ENCODE results near the gene GULP1.

The GULP1 gene

DNA sequence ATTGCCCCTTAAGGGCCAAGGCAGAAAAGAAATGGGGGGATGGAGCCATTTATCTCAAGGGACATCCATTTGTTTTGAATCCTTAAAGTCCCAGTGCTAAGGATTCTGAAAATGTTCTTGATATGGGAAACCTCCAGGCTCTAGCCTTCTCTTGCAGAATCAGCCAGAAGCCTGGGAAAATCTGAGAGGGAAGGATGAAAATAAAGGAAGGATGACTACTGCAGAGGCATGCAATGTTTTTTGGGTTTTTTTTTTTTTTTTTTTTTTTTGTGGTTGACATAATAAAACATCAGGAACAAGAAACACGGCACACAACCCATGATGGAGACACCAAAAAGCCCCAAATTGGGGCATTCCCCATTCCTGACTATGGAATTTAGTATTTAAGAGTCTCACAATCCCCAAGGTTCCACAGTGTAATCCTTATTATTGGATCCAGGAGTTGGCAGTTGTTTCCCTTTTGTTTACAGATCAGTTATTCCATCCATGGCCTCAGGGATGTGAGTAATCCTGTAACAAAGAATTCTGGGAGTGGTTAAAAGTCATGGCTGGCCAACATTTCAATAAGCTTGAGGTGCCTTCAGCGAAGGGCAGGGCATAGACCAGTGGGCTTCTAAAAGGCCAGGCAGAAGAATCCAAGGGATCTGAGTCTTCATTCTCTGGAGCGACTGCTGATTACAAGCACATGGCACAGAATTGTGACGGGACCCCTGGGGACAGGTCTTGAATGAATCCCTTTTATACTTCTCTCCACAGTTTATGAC is 337.5 kb downstream of the GULP1 start:
- Histone ChIP-seq H3K9me3 (ENCODE audit: severe bottlenecking) (no peaks in the 10 kb centered on the region), H3K36me3 (ENCODE audit: low read depth) (no peaks in the 10 kb centered on the region), H3K4me1 (ENCODE audit: insufficient read depth, poor library complexity, severe bottlenecking) (no peaks in the 10 kb centered on the region), H3K27me3 (ENCODE audit: insufficient read depth, poor library complexity, severe bottlenecking) (no peaks in the 10 kb centered on the region), H3K27ac (ENCODE audit: poor library complexity, severe bottlenecking) (no peak overlapping the region), H3K4me3 (ENCODE audit: severe bottlenecking) (no peak overlapping the region)
- TF ChIP-seq, protein P1, sequence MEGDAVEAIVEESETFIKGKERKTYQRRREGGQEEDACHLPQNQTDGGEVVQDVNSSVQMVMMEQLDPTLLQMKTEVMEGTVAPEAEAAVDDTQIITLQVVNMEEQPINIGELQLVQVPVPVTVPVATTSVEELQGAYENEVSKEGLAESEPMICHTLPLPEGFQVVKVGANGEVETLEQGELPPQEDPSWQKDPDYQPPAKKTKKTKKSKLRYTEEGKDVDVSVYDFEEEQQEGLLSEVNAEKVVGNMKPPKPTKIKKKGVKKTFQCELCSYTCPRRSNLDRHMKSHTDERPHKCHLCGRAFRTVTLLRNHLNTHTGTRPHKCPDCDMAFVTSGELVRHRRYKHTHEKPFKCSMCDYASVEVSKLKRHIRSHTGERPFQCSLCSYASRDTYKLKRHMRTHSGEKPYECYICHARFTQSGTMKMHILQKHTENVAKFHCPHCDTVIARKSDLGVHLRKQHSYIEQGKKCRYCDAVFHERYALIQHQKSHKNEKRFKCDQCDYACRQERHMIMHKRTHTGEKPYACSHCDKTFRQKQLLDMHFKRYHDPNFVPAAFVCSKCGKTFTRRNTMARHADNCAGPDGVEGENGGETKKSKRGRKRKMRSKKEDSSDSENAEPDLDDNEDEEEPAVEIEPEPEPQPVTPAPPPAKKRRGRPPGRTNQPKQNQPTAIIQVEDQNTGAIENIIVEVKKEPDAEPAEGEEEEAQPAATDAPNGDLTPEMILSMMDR (IDR thresholded peaks at IDR 0.05; ENCODE audit: poor library complexity, severe bottlenecking): no peak
- DNase-seq (ENCODE audit: low spot score) (no peak), ATAC-seq (ENCODE audit: low read depth) (peak; percentile 77)

DNA sequence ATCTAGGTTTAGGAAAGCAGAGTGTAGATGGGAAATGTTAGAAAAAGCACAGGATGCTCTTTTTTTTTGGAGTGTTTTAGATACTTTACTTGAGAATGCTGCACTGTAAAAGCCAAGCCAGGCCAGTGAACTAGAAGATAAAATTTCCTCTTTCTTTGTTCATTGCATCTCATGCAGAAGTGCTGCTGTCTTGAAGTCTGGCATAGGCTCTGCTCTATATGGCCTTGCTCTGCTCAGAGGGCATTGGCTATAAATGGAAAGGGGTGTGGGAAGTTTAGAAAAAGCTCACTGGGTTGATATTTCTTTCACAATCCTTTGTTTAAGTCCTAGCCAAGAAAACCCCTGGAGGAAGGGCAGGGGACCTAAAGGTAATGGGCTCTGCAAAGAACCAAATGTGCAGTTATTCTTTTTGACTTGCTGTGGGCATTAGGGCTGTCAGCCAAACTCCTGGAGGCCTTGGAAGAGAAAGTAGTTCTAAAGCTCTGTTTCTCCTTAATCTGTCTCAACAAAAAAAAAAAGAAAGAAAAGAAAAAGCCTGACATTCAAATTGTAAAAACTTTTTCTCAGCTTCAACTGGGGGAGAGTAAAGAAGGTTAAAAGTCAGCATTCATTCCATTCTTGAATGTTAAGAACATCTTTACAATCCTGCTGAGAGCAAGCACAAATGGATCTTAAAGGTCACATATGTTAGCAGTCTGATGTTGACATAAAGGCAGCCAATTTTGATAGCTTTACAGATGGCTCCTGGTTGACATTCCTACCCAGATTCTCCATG is 338.3 kb downstream of the GULP1 start:
- Histone ChIP-seq H3K27me3 (ENCODE audit: insufficient read depth, poor library complexity, severe bottlenecking) (no peaks in the 10 kb centered on the region), H3K4me1 (ENCODE audit: insufficient read depth, poor library complexity, severe bottlenecking) (no peaks in the 10 kb centered on the region), H3K36me3 (ENCODE audit: low read depth) (no peaks in the 10 kb centered on the region), H3K27ac (ENCODE audit: poor library complexity, severe bottlenecking) (no peak overlapping the region), H3K9me3 (ENCODE audit: severe bottlenecking) (no peaks in the 10 kb centered on the region), H3K4me3 (ENCODE audit: severe bottlenecking) (no peak overlapping the region)
- DNase-seq (ENCODE audit: low spot score) (no peak), ATAC-seq (ENCODE audit: low read depth) (0 out of 3 replicates have a peak, but pooled peaks have one; percentile 14)
- TF ChIP-seq, protein P1 (IDR thresholded peaks at IDR 0.05; ENCODE audit: poor library complexity, severe bottlenecking): no peak

DNA sequence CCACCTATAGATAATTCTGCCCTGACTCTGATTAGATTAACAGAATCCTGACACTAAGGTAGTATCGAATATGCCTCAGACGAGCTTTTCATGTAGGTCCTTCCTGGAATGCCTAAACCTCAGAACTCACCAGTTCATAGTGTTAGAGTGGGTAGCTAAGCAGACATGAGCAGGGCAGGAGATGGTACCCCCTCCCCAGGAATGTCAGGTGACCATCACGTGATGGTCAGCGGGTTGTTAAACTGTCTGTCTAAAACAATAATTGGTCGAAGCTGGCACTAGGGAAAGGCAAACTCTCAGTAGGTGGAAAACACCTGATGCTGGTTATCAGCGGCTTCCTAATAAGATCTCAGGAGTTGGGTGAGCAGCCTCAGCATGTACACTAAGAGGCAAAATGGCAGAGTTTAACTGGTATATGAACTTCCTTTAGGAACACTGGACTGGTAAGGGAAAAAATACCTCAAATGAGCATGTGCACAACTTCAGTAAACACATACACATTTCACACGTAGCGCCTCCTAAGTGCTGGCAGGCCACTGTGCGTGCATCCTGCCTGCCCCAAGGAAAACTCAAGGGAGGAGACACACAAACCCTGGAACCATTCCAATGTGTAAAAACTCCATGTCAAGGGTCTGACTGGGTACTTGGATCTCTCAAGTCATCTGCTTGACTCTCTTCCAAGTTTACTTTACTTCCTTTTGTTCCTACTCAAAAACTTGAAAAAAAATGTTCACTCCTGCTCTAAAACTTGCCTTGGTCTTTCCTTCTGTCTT is 339.5 kb downstream of the GULP1 start:
- DNase-seq (ENCODE audit: low spot score): no peak
- Histone ChIP-seq H3K27ac (ENCODE audit: poor library complexity, severe bottlenecking) (no peak overlapping the region), H3K36me3 (ENCODE audit: low read depth) (no peaks in the 10 kb centered on the region), H3K9me3 (ENCODE audit: severe bottlenecking) (no peaks in the 10 kb centered on the region), H3K27me3 (ENCODE audit: insufficient read depth, poor library complexity, severe bottlenecking) (no peaks in the 10 kb centered on the region), H3K4me3 (ENCODE audit: severe bottlenecking) (no peak overlapping the region), H3K4me1 (ENCODE audit: insufficient read depth, poor library complexity, severe bottlenecking) (no peaks in the 10 kb centered on the region)
- ATAC-seq (ENCODE audit: low read depth): no peak
- TF ChIP-seq, protein P1 (IDR thresholded peaks at IDR 0.05; ENCODE audit: poor library complexity, severe bottlenecking): no peak

DNA sequence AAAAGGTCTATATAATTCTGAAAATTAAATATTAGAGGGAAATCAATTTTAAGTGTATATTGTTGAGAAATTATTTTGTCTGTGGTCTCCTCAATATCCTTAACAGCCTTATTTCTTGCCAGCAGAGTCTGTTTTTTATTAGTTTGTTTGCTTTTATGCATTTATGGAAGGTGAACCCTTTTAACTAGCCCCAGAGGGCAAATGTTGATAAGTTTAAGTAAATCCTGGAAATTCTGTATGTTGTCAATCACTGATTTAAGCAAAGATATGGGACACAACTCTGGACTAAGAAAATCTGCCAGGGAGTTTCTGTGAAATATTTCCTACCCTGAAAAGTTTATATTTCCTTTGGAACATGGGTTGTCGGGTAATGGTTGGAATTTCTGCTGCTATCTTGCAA is 343.0 kb downstream of the GULP1 start:
- Histone ChIP-seq H3K4me1 (ENCODE audit: insufficient read depth, poor library complexity, severe bottlenecking) (no peaks in the 10 kb centered on the region), H3K4me3 (ENCODE audit: severe bottlenecking) (no peak overlapping the region), H3K27me3 (ENCODE audit: insufficient read depth, poor library complexity, severe bottlenecking) (no peaks in the 10 kb centered on the region), H3K9me3 (ENCODE audit: severe bottlenecking) (no peaks in the 10 kb centered on the region), H3K27ac (ENCODE audit: poor library complexity, severe bottlenecking) (no peak overlapping the region), H3K36me3 (ENCODE audit: low read depth) (no peaks in the 10 kb centered on the region)
- DNase-seq (ENCODE audit: low spot score): no peak
- ATAC-seq (ENCODE audit: low read depth): no peak
- TF ChIP-seq, protein P1 (IDR thresholded peaks at IDR 0.05; ENCODE audit: poor library complexity, severe bottlenecking): no peak

Measured in RWPE2 (cell line).